ENCODE data around the gene KRAS. TPM values are rescaled to one million over a fixed set of nuclear protein-coding genes. Genes with fewer than 3 reads are reported as not detected.
"Not testable (repeated sequence)": the region's sequence is repeated elsewhere in the genome, so short reads cannot be mapped to it uniquely, and the experiment has no call there.

KRAS gene
- total and polyA plus RNA-seq, 2 donors (not counting 3 experiments of a cell fraction or from before 2014, with no cell fraction given), result 9.1 to 22.8 TPM

GRCh38 chr12:25292810-25293221, 42.1 kb upstream of the KRAS start:
- H2AFZ ChIP-seq (ENCODE audit: low read depth, low read length); H3K4me1 ChIP-seq (ENCODE audit: control insufficient read depth, extremely low read depth, insufficient read depth, low read length); H3K36me3 ChIP-seq (ENCODE audit: control insufficient read depth in 2 of 2, extremely low read depth in 1 of 2, insufficient read depth in 2 of 2, low read length in 2 of 2); dilution Hi-C loops (cut with MboI; ENCODE audit: extremely low pct_ligation_motif_present, low sequenced_read_pairs); FAIRE-seq; DNase-seq (ENCODE audit: low read depth, low spot score); H3K4me2 ChIP-seq (ENCODE audit: insufficient read depth, low read length); H3K27ac ChIP-seq (ENCODE audit: insufficient read depth, low read depth, low read length); H3K4me3 ChIP-seq (replicated peaks in 1 of 3; ENCODE audit: insufficient read depth in 1 of 3, low read depth in 1 of 3, low read length in 3 of 3); H3K9me1 ChIP-seq (replicated peaks; ENCODE audit: control insufficient read depth, extremely low read depth, insufficient read depth, low read length); intact Hi-C loops (cut with micrococcal nuclease); H3K27me3 ChIP-seq (ENCODE audit: control insufficient read depth in 2 of 2, insufficient read depth in 2 of 2, low read length in 2 of 2); BruUV-seq (replicated peaks); H3K9me3 ChIP-seq (replicated peaks; ENCODE audit: control insufficient read depth, insufficient read depth, low read length); H3K9ac ChIP-seq (replicated peaks; ENCODE audit: extremely low read depth, insufficient read depth, low read length); CTCF ChIA-PET; H4K20me1 ChIP-seq (replicated peaks; ENCODE audit: control insufficient read depth, extremely low read depth, insufficient read depth, low read length); POLR2A ChIA-PET; H3K79me2 ChIP-seq (ENCODE audit: control insufficient read depth, insufficient read depth, low read length): not testable (repeated sequence)

GRCh38 chr12:25287610-25288009, 36.9 kb upstream of the KRAS start:
- intact Hi-C loops (cut with micrococcal nuclease) (no loop called here), dilution Hi-C loops (cut with MboI; ENCODE audit: extremely low pct_ligation_motif_present, low sequenced_read_pairs) (no loop called here)
- H3K36me3 ChIP-seq (ENCODE audit: control insufficient read depth in 2 of 2, extremely low read depth in 1 of 2, insufficient read depth in 2 of 2, low read length in 2 of 2), result no peaks in the 10 kb centered on the region
- peaks cover 1 to 6% of the 10 kb centered on the region in 2 experiments for H3K27me3 ChIP-seq (ENCODE audit: control insufficient read depth in 2 of 2, insufficient read depth in 2 of 2, low read length in 2 of 2)
- H3K4me3 ChIP-seq (replicated peaks in 1 of 3; ENCODE audit: insufficient read depth in 1 of 3, low read depth in 1 of 3, low read length in 3 of 3), result no peak overlapping the region
- CTCF ChIA-PET, result no interaction called here
- POLR2A ChIA-PET, result no interaction called here
- no peaks in the 10 kb centered on the region for H3K9me3 ChIP-seq (replicated peaks; ENCODE audit: control insufficient read depth, insufficient read depth, low read length)
- no peaks in the 10 kb centered on the region for H3K9me1 ChIP-seq (replicated peaks; ENCODE audit: control insufficient read depth, extremely low read depth, insufficient read depth, low read length)
- no TSS peak for BruUV-seq (replicated peaks)
- no peaks in the 10 kb centered on the region for H3K79me2 ChIP-seq (ENCODE audit: control insufficient read depth, insufficient read depth, low read length)
- H3K4me1 ChIP-seq (ENCODE audit: control insufficient read depth, extremely low read depth, insufficient read depth, low read length), result peaks cover 2% of the 10 kb centered on the region
- no peak overlapping the region for H3K4me2 ChIP-seq (ENCODE audit: insufficient read depth, low read length)
- DNase-seq (ENCODE audit: low read depth, low spot score) (no peak), FAIRE-seq (no peak)
- TF ChIP-seq POLR2AphosphoS5 (IDR thresholded peaks at IDR 0.05; ENCODE audit: insufficient read depth, low read depth, low read length), result no peak
- no peak for TF ChIP-seq FOS (IDR thresholded peaks at IDR 0.05; ENCODE audit: borderline replicate concordance, insufficient read depth, low read length)
- no peak for TF ChIP-seq GATA2 (IDR thresholded peaks at IDR 0.05; ENCODE audit: insufficient read depth, insufficient read length, low read depth, low read length)
- TF ChIP-seq CTCF (IDR thresholded peaks at IDR 0.05; ENCODE audit: extremely low read depth in 1 of 2, insufficient read depth in 1 of 2, low read depth in 1 of 2, low read length in 2 of 2), result no peak
- TF ChIP-seq EZH2 (IDR thresholded peaks at IDR 0.05; ENCODE audit: borderline replicate concordance, low read depth, low read length, severe bottlenecking), result no peak
- TF ChIP-seq JUN (IDR thresholded peaks at IDR 0.05; ENCODE audit: borderline replicate concordance, insufficient read depth, insufficient read length, low read depth), result no peak
- TF ChIP-seq POLR2A (IDR thresholded peaks at IDR 0.05; ENCODE audit: low read depth, low read length), result no peak
- no peak for TF ChIP-seq MAX (IDR thresholded peaks at IDR 0.05; ENCODE audit: insufficient read depth, insufficient read length)
- no peak for TF ChIP-seq MYC (IDR thresholded peaks at IDR 0.05; ENCODE audit: low read depth, low read length)
- H3K9ac ChIP-seq (replicated peaks; ENCODE audit: extremely low read depth, insufficient read depth, low read length), result no peak overlapping the region
- no peak overlapping the region for H2AFZ ChIP-seq (ENCODE audit: low read depth, low read length)
- H4K20me1 ChIP-seq (replicated peaks; ENCODE audit: control insufficient read depth, extremely low read depth, insufficient read depth, low read length), result no peaks in the 10 kb centered on the region
- H3K27ac ChIP-seq (ENCODE audit: insufficient read depth, low read depth, low read length), result no peak overlapping the region
